Measurements from ENCODE around the gene KRTAP4-2.
"Not testable (repeated sequence)": the region's sequence is repeated elsewhere in the genome, so short reads cannot be mapped to it uniquely, and the experiment has no call there.

Gene KRTAP4-2

DNA sequence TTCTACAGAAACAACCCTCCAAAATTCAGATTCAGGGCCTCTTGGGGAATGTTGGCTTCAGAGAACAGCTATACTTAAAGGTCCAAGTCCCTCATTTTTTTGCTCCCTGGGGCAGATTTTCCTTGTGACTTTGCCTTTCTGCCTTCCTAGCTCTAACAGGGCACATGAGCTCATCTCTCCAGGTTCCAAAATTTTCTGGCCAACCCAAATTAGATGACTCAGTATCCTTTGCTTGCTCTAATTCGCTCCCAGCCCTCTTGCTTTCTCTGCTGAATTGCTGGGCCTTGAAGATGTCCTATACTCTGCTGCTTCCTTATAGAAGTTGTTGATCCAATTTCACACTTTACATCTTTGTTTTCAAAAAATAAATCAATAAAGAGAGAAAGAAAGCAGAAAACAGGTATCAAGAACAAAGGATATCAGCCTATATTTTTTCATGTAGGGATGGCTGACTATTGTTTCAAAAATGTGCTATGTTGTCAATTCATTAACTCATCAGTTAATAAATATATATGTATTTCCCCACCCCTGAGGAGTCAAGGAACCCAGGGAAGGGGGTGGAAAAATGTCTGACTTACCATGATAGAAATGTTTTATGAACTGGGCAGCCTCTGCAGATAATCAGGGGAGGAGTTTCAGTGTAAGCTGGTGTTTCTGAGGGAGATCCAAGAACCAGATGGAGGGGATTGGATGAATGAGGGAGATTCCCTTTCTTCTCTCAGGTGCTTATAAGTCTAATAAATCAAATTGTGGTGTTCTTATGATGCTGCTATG is 1.0 kb upstream of the KRTAP4-2 start:
- H3K4me3 ChIP-seq (ENCODE audit: low read length) = no peak overlapping the region
- TF ChIP-seq ZNF274 (IDR thresholded peaks at IDR 0.05; ENCODE audit: low read depth, low read length) = no peak

DNA sequence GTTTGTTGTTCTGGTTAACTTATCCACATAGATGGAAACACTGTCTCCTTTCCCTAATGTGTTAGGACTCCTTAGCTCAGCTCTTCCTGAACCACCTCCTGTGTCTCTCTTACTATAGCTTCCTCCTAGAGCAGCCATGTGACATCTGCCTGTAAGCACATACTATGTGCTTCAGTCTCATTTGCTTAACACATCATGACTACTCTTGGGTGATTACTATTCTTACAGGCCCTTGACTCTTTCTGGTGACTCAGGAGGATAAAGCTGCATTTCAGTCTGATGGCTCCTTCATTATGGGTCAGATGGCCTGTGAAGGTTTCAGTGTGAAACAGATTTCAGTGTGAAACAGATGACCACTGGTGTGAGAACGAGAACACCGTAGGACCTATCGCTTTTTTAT is 320 bp upstream of the KRTAP4-2 start:
- no peak overlapping the region for H3K4me3 ChIP-seq (ENCODE audit: low read length)
- TF ChIP-seq ZNF274 (IDR thresholded peaks at IDR 0.05; ENCODE audit: low read depth, low read length) = no peak

GRCh38 chr17:41176744-41177387 is 1.2 kb downstream of the KRTAP4-2 start:
- no peak overlapping the region for H3K4me3 ChIP-seq (ENCODE audit: low read length)
- TF ChIP-seq ZNF274 (IDR thresholded peaks at IDR 0.05; ENCODE audit: low read depth, low read length) = no peak

- H3K4me3 ChIP-seq (ENCODE audit: low read length) = no peak overlapping the region
- TF ChIP-seq ZNF274 (IDR thresholded peaks at IDR 0.05; ENCODE audit: low read depth, low read length) = no peak
Observed at GRCh38 chr17:41171886-41172285, 6.1 kb downstream of the KRTAP4-2 start.

DNA sequence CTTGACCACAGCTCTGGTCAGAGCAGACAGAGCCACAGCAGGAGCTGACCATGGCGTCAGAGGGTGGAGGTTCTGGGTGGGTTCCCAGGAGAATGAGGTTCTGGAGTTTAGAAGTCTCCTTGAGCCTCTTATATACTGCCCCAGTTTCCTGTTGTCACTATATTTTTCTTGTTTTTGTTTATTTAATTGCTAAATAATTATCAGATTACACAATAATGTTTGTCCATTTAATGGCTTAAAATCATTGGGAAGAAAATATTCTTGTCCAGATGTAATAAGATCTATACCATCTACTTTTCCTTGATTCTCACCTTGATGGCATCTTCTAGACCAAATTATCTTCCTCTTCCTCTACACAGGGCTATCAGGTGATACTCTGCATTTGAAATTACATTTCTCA is 9.9 kb downstream of the KRTAP4-2 start, which contains the start of gene KRTAP4-3:
Gene KRTAP4-3 (minus strand): TSS at position 101 of the 400 bp plus-strand sequence. CDS start 49 bp downstream, at position 52.
- H3K4me3 ChIP-seq (ENCODE audit: low read length) = no peak within 1 kb of the TSS
- TF ChIP-seq ZNF274 (IDR thresholded peaks at IDR 0.05; ENCODE audit: low read depth, low read length) = no peak

- no peak overlapping the region for H3K4me3 ChIP-seq (ENCODE audit: low read length)
- no peak for TF ChIP-seq ZNF274 (IDR thresholded peaks at IDR 0.05; ENCODE audit: low read depth, low read length)
Observed at GRCh38 chr17:41167561-41167960, 10.5 kb downstream of the KRTAP4-2 start.

DNA sequence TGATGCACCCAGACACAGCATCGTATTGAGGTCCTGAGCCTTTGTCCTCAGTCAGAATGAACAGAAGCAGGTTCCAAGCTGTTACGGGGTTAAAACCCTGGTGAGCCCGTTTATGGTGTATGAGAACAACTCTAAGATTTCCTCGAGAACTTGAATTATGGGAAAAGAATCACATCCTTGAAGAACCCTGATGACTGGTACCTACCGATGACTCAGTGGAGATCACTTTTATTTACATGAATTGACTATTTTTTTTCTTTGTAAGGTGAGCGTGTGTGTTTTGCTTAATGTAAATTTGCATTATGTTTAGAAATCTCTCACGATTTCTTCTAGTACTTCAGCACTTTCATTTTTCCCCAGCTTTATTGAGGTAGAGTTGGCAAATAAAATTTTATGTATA is 14.2 kb downstream of the KRTAP4-2 start:
- TF ChIP-seq ZNF274 (IDR thresholded peaks at IDR 0.05; ENCODE audit: low read depth, low read length) = no peak
- H3K4me3 ChIP-seq (ENCODE audit: low read length) = no peak overlapping the region

DNA sequence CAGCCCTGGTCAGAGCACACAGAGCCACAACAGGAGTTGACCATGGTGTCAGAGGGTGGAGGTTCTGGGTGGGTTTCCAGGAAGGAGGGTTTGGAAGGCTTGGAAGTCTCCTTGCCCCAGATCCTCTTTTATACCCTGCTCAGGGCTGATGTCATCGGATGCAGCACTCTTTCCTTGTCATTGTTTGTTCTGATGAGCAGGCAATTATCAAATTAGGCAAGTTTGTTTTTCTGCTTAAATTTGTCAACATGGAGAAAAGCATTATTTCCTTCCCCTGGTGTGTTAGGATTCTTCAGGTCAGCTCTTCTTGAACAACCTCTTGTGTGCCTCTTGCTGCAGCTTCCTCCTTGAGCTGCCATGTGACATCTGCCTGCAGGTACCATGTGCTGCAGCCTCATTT is 17.4 kb downstream of the KRTAP4-2 start, which contains the start of gene KRTAP4-4:
Gene KRTAP4-4 (minus strand): TSS at position 101 of the 400 bp plus-strand sequence. CDS start 57 bp downstream, at position 44.
- TF ChIP-seq ZNF274 (IDR thresholded peaks at IDR 0.05; ENCODE audit: low read depth, low read length) = no peak
- H3K4me3 ChIP-seq (ENCODE audit: low read length) = no peak within 1 kb of the TSS

- H3K4me3 ChIP-seq (ENCODE audit: low read length) = not testable (repeated sequence)
Observed at GRCh38 chr17:41160190-41160589, 17.8 kb downstream of the KRTAP4-2 start.

DNA sequence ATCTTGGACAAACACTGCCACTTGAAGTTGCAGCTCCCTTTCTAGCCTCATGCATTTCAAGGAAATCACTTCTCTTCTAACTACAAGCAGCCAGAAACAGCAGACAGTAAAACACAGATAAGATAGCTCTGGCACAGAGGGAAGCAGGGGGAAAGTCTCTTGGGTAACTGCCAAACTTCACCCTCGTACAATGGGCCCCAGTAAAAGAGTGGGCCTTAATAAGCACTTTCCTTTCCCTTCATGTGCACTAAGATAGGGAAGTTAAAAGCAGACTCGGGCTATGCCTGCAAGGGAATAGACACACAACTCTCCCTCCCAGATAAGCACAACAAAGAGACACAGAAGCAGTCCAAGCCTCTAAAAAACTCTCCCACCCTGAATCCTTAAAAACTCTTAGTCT is 24.2 kb downstream of the KRTAP4-2 start:
- H3K4me3 ChIP-seq (ENCODE audit: low read length) = no peak overlapping the region
- no peak for TF ChIP-seq ZNF274 (IDR thresholded peaks at IDR 0.05; ENCODE audit: low read depth, low read length)

DNA sequence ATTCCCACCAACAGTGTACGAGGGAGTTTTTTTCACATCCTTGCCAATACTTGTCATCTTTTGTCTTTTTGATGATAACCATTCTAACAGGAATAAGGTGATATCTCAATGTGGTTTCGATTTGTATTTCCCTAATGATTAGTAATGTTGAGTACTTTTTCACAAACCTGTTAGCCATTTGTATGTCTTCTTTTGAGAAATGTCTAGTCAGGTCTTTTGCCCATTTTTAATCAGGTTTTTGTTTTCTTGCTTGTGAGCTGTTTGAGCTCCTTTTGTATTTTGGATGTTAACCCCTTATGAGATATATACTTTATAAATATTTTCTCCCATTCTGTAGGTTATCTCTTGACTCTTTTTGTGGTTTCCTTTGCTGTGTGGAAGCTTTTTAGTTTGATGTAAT is 26.5 kb downstream of the KRTAP4-2 start:
- TF ChIP-seq ZNF274 (IDR thresholded peaks at IDR 0.05; ENCODE audit: low read depth, low read length) = no peak
- no peak overlapping the region for H3K4me3 ChIP-seq (ENCODE audit: low read length)

GRCh38 chr17:41150026-41150425 is 28.0 kb downstream of the KRTAP4-2 start:
- no peak for TF ChIP-seq ZNF274 (IDR thresholded peaks at IDR 0.05; ENCODE audit: low read depth, low read length)
- H3K4me3 ChIP-seq (ENCODE audit: low read length) = no peak overlapping the region

DNA sequence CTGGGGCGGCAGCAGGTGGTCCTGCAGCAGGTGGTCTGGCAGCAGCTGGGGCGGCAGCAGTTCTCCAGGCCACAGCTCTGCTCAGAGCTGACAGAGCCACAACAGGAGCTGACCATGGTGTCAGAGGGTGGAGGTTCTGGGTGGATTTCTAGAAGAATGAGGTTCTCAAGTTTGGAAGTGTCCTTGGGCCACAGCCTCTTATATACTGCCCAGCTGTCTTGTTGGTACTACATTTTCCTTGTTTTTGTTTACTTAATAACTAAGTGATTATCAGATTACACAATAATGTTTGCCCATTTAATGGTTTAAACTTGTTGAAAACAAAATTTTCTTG is 28.4 kb downstream of the KRTAP4-2 start, which contains the start of gene KRTAP4-5:
Gene KRTAP4-5 (minus strand): TSS at position 174 of the 334 bp plus-strand sequence. CDS start 58 bp downstream, at position 116.
- H3K4me3 ChIP-seq (ENCODE audit: low read length) = no peak within 1 kb of the TSS
- TF ChIP-seq ZNF274 (IDR thresholded peaks at IDR 0.05; ENCODE audit: low read depth, low read length) = no peak

- H3K4me3 ChIP-seq (ENCODE audit: low read length) = not testable (repeated sequence)
Observed at GRCh38 chr17:41148971-41149651, 28.9 kb downstream of the KRTAP4-2 start.
